Measurements from ENCODE around the gene CLEC4E. TPM values are rescaled to one million over a fixed set of nuclear protein-coding genes. Genes with fewer than 3 reads are reported as not detected.
"Not testable (repeated sequence)": the region's sequence is repeated elsewhere in the genome, so short reads cannot be mapped to it uniquely, and the experiment has no call there.

The CLEC4E gene
- total RNA-seq, 1 donor from 2014 or later, result 0.52 TPM

GRCh38 chr12:8537820-8538219, 2.9 kb downstream of the CLEC4E start:
- not testable (repeated sequence) for DNase-seq (ENCODE audit: low spot score)

GRCh38 chr12:8532045-8532444, 8.7 kb downstream of the CLEC4E start:
- no peak for DNase-seq (ENCODE audit: low spot score)

GRCh38 chr12:8527250-8528130, 13.2 kb downstream of the CLEC4E start:
- no peak for DNase-seq (ENCODE audit: low spot score)

GRCh38 chr12:8519171-8519570, 21.5 kb downstream of the CLEC4E start:
- DNase-seq (ENCODE audit: low spot score), result no peak

GRCh38 chr12:8517971-8518370, 22.7 kb downstream of the CLEC4E start:
- DNase-seq (ENCODE audit: low spot score), result no peak

DNA sequence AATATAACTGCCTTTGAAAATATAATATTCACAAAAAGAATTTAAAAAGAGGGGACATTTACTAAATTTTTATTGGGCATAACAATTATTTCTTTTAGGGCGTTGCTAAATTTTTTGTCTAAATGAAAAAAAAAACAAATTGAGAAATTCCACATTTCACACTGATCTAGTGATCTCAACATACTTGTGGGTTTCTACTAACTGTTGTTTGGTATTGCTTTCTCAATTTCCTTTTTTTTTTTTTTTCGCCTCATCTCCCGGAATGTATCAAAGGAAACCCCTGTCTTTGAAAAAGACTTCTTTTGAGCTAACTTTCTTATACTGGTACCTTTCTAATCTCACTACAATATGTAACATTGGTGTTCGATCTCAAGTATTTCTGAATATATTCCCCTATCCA, 27.4 kb downstream of the CLEC4E start, which contains the start of gene CLEC4D:
TSS of gene CLEC4D (plus strand) at position 248 of the 400 bp plus-strand sequence. CDS start 230 bp downstream, outside the sequence.
- DNase-seq (ENCODE audit: low spot score), result no peak

DNA sequence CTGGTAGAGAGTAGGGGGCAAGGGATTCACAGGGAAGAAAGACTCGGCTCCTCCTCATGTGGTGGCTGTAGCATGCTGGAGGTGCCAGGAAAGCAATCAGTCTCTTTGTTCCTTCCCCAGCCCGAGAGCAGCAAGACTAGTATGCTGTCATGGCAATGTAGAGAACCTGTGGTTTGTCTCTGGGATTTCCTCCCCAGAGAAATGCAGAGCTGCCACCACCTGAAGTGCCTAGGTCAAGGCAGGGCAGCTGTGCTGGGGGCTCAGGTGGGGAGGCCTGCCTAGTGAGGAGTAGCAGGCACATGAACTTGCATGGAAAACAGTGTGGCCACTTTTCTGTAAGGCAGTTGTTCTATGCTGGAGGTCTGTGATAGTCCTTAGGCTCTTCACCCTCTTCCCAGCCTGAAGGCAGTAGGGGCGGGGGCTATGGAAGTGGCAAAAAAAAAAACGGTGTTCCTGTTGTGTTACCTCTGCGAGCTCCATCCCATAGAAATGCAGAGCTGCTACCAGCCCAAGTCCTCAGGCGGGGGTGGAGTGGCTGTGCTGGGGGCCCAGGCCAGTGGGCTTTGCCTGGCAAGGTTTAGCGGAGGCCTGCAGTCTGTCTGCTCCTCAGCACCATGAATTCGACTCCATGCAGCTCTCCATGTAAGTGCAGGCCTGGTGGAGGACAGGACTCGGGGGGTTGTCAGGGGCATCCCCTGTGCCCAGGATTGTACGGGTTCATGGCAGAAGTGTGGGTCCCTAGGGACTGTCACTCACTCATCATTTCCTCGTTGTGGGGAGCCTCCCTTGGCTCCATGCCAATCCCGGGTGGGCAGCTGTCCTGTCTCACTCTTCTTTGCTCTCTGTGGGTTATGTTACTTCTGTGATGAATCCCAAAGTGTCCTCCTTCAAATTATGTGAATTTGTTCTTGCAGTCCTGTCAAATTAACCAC, 31.5 kb downstream of the CLEC4E start:
- DNase-seq (ENCODE audit: low spot score), result no peak

- DNase-seq (ENCODE audit: low spot score), result no peak
Observed at GRCh38 chr12:8508223-8508622, 32.5 kb downstream of the CLEC4E start.

DNA sequence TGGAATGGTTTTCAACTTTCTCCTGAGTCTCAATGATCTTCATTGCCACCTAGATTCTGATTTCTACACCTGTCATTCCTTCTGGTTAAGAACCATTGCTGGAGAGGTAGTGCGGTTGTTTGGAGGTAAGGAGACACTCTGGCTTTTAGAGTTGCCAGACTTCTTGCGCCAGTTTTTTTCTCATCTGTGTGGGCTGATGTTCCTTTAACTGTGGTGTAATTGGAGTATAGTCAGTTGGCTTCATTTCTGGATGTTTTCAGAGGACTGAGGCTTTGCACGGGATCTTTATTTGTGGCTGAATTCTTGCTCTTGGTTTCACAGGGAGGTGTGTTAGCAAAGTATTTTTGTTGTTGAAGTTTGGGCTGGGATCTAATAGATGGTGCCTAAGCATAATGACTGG, 33.1 kb downstream of the CLEC4E start:
- DNase-seq (ENCODE audit: low spot score), result no peak

DNA sequence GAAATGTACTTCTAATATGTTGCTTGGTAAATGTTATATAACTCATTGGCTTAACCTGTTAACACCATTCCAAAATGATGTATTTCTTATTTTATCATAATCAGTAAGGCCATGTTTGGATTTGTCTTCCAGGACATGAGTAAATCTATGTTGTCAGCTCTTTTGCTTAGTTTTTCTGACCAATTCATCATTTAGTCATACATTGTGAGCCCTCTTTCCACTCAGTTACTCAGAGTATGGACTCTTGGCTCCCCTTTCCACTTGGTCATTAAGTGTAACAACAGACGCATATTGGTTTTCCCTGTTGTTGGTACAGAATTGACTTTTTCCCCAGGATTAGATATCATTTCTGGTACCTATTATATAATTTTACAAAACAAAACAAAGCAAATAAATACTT, 36.4 kb downstream of the CLEC4E start:
- DNase-seq (ENCODE audit: low spot score), result no peak

GRCh38 chr12:8501720-8502119, 39.0 kb downstream of the CLEC4E start:
- no peak for DNase-seq (ENCODE audit: low spot score)

- DNase-seq (ENCODE audit: low spot score), result no peak
Observed at GRCh38 chr12:8499616-8500015, 41.1 kb downstream of the CLEC4E start.

- DNase-seq (ENCODE audit: low spot score), result not testable (repeated sequence)
Observed at GRCh38 chr12:8496074-8496473, 44.6 kb downstream of the CLEC4E start.

DNA sequence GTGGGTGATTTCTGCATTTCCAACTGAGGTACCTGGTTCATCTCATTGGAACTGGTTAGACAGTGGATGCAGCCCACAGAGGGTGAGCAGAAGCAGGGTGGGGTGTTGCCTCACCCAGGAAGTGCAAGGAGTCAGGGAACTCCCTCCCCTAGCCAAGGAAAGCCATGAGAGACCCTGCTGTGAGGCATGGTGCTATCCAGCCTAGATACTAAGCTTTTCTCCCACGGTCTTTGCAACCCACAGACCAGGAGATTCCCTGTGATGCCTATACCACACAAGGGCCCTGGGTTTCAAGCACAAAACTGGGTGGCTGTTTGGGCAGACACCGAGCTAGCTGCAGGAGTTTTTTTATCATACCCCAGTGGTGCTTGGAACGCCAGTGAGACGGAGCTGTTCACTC, 45.0 kb downstream of the CLEC4E start:
- not testable (repeated sequence) for DNase-seq (ENCODE audit: low spot score)

- no peak for DNase-seq (ENCODE audit: low spot score)
Observed at GRCh38 chr12:8493084-8493483, 47.6 kb downstream of the CLEC4E start.

DNA sequence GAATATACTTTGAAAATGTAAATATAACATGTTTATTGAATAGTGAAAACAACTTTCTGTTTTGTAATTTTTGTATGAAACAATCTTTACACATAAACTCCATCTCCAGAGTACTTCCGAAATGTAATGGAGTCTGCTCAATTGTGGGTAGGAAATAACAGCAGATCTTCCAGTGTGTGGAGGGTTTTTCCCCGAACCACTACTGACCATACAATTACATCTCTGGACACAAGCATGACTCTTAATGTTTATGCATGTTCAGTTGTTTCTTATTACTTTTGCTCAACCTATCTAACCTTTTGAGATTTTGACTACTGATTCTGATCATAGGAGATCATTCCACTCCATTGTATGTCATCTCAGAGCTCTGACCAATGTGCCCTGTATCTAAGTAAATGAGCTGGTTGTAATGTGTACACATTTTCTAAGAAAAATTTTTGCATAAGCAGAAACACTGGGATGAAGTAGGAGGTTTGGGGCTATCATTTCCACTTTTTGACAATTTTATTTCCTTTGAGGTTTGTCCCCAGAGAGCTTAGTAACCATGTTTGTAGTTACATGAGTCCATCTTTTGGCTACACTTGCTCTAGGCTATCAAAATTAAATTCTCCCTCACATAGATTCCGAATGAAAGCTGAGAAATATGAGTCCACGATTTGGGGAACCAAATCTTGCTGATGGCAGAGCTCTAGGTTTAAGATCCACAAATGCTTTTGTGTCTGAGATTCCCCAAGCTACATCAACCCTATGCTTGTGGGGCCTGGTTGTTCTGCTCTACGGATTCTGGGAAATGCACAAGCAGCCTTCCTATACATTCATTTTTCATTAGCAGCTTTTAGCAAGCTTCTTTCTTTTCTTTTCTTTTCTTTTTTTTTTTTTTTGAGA, 48.8 kb downstream of the CLEC4E start:
- DNase-seq (ENCODE audit: low spot score), result no peak

Other genes starting within 250 kb of the CLEC4E start
- not detected for gene CLEC6A, start 84.9 kb downstream of the CLEC4E start, total RNA-seq
- not detected for gene CLEC4D, start 27.4 kb downstream of the CLEC4E start, total RNA-seq
- not detected for gene AICDA, start 72.0 kb upstream of the CLEC4E start, total RNA-seq
- 17.0 TPM for gene MFAP5, start 121.9 kb upstream of the CLEC4E start, total RNA-seq
- 43.4 TPM for gene RIMKLB, start 157.1 kb upstream of the CLEC4E start, total RNA-seq